AG04450 (cell line): ENCODE results near the gene ZC2HC1B. TPM values are rescaled to one million over a fixed set of nuclear protein-coding genes. Genes with fewer than 3 reads are reported as not detected.

Experiments used
- CTCF ChIA-PET: fragments of 300-600, 350-600 bp; formaldehyde crosslinking; extraction: SDS; loops from one replicate; lab custom pipeline; 2022; ENCODE audit warnings: antibody characterized with exemption, inconsistent platforms; lab: Charles Lee
- POLR2A ChIA-PET: fragments of 350-600 bp; formaldehyde crosslinking; extraction: SDS; loops from one replicate; lab custom pipeline; 2021; ENCODE audit warnings: antibody characterized with exemption, inconsistent platforms; lab: Yijun Ruan, JAX
- DNase-seq: peaks from one replicate; pipeline ENCODE4 v3.0.0-alpha.2; 2011; ENCODE audit warnings: low read depth, low spot score
- H3K27ac ChIP-seq: one replicate; pipeline ENCODE4 v1.5.1; 2012; ENCODE audit warnings: low read depth, low read length, control low read depth
- H3K27me3 ChIP-seq: one replicate; pipeline ENCODE4 v1.6.0; 2012; ENCODE audit warnings: low read length; ENCODE audit not compliant: control insufficient read depth, insufficient read depth
- H3K4me3 ChIP-seq: 2 replicates; pipeline ENCODE4 v1.5.1; 2011; ENCODE audit warnings: mild to moderate bottlenecking, low read depth, low read length, control low read depth
- H3K9me3 ChIP-seq: 2 replicates; pipeline ENCODE4 v1.5.1; 2012; ENCODE audit warnings: low read length; ENCODE audit not compliant: control insufficient read depth, insufficient read depth
- CTCF ChIP-seq: IDR thresholded peaks from 2 replicates; pipeline ENCODE4 v1.5.1; 2011; ENCODE audit warnings: low read depth, low read length, control low read depth, inconsistent platforms
- polyA plus RNA-seq: library from polyadenylated mRNA; depleted of rRNA; stranded (reverse); fragments of >200 nt; gene quantifications from 2 replicates; pipeline ENCODE4 v1.2.3, GENCODE V29; 2011

ZC2HC1B gene
- polyA plus RNA-seq, 1 experiment, result not detected

GRCh38 chr6:143877584-143878271 lies 13.5 kb downstream of the ZC2HC1B start:
- H3K4me3 ChIP-seq, result no peak overlapping the region
- H3K9me3 ChIP-seq, result peaks cover 2% of the 10 kb centered on the region; the same call in 1 of the 2 replicates
- no peak for DNase-seq
- TF ChIP-seq CTCF, result no peak
- no peaks in the 10 kb centered on the region for H3K27me3 ChIP-seq
- no peak overlapping the region for H3K27ac ChIP-seq
- POLR2A ChIA-PET, result no interaction called here
- CTCF ChIA-PET, result interaction anchor here (0.7 kb wide), 1 partner anchor 12 kb away, joined by 3 read pairs; no protein-coding TSS in a partner anchor

DNA sequence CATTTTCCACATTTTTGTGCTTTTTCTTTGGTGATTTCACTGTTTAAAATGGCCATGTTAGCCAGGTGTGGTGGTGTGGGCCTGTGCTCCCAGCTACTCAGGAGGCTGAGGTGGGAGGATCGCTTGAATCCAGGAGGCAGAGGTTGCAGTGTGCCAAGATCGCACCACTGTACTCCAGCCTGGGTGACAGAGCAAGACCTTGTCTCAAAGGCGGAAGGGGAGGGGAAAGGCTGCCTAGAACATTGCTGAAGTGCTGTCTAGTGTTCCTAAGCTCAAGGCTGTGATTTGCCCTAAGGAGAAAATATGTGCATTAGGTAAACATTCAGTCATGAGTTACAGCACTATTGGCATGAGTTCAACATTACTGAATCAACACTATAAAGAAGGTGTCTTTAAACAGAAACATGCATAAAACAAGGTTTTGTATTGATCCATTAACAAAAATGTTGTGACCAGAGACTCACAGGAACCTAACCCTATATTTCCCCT lies 14.0 kb downstream of the ZC2HC1B start:
- DNase-seq, result no peak
- CTCF ChIA-PET, result no interaction called here

GRCh38 chr6:143880412-143880811 lies 16.1 kb downstream of the ZC2HC1B start:
- peaks cover 2% of the 10 kb centered on the region; the same call in 1 of the 2 replicates for H3K9me3 ChIP-seq
- H3K27me3 ChIP-seq, result no peaks in the 10 kb centered on the region
- no peak for TF ChIP-seq CTCF
- no peak for DNase-seq
- H3K27ac ChIP-seq, result no peak overlapping the region
- ChIA-PET POLR2A (no interaction called here), CTCF (no interaction called here)
- no peak overlapping the region for H3K4me3 ChIP-seq

More for the DNA sequence above, 14.0 kb downstream of the ZC2HC1B start:
- Histone ChIP-seq H3K4me3 (no peak overlapping the region), H3K27me3 (no peaks in the 10 kb centered on the region), H3K27ac (no peak overlapping the region), H3K9me3 (peaks cover 2% of the 10 kb centered on the region; the same call in 1 of the 2 replicates)
- no peak for TF ChIP-seq CTCF
- POLR2A ChIA-PET, result no interaction called here

GRCh38 chr6:143882401-143882930 lies 18.2 kb downstream of the ZC2HC1B start:
- Histone ChIP-seq H3K4me3 (no peak overlapping the region), H3K27ac (no peak overlapping the region), H3K27me3 (no peaks in the 10 kb centered on the region), H3K9me3 (peaks cover 2% of the 10 kb centered on the region; the same call in 1 of the 2 replicates)
- DNase-seq, result no peak
- TF ChIP-seq CTCF, result no peak
- ChIA-PET CTCF (no interaction called here), POLR2A (interaction anchor here (0.6 kb wide), 1 partner anchor 204 kb away, joined by 4 read pairs; no protein-coding TSS in a partner anchor)
